ENCODE measurements around the gene GREB1L. TPM values are rescaled to one million over a fixed set of nuclear protein-coding genes. Genes with fewer than 3 reads are reported as not detected.

Gene GREB1L
- total and polyA plus RNA-seq, 2 experiments from 2014 or later, result 1.9 to 3.0 TPM

DNA sequence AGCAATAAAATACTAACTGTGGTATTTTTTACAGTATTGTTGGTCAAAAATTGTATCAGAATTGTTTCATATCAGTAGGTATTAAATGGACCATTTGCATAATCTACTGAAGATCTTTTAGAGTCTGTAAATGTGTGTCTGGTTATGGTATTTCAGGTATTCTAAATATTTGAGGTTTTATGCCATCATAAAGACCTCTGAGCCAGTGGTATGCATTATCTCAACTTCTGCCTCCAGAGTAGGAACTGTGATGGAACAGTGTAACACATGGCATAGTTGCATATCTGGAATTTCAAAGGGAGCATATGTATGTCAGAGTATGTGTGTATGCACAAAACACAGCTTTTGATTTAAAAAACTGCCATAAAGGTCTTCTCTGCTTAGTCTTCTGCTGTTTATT is 15.4 kb downstream of the GREB1L start:
- Histone ChIP-seq H3K9ac (no peak overlapping the region), H3K4me2 (ENCODE audit: unreplicated experiment) (peak overlapping the region; percentile 50), H3K27me3 (replicated peaks; ENCODE audit: insufficient read depth) (no peaks in the 10 kb centered on the region), H2AFZ (no peak overlapping the region), H3K27ac (no peak overlapping the region), H3F3A (ENCODE audit: insufficient read depth) (no peaks in the 10 kb centered on the region), H4K20me1 (ENCODE audit: insufficient read depth) (no peaks in the 10 kb centered on the region), H3K4me3 (no peak overlapping the region), H3K9me2 (ENCODE audit: insufficient read depth) (no peaks in the 10 kb centered on the region), H3K79me2 (ENCODE audit: insufficient read depth) (no peaks in the 10 kb centered on the region), H3K9me3 (ENCODE audit: low read depth) (no peaks in the 10 kb centered on the region), H3K4me1 (ENCODE audit: insufficient read depth) (peaks cover 10% of the 10 kb centered on the region), H3K36me3 (ENCODE audit: low read depth) (no peaks in the 10 kb centered on the region)
- DNase-seq, result peak; percentile 36
- in situ Hi-C loops (cut with MboI), result no loop called here
- TF ChIP-seq EZH2 (IDR thresholded peaks at IDR 0.05; ENCODE audit: insufficient read depth, poor library complexity, severe bottlenecking) (no peak), EZH2phosphoT487 (IDR thresholded peaks at IDR 0.05; ENCODE audit: insufficient read depth, low read depth) (no peak)

DNA sequence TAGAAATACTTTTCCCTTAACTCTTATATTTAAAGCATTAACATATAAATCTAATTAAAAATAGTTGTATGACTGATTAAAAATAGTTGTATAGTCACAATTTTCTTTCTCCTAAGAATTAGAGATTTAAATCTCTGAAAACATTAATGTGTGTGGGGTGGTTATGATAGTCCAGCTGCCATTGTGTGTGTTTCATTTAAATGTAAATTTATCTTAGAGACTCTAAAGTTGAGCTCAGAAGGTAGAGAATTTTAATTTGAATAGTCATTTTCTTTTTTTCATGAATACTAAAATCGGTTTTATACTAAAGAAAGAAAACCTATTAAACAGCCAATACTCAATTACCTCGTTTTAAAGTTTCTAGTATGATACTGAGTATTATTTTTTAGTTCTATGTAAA is 18.6 kb downstream of the GREB1L start:
- Histone ChIP-seq H3K36me3 (ENCODE audit: low read depth) (no peaks in the 10 kb centered on the region), H3K9ac (no peak overlapping the region), H3K4me1 (ENCODE audit: insufficient read depth) (peaks cover 10% of the 10 kb centered on the region), H3K9me2 (ENCODE audit: insufficient read depth) (no peaks in the 10 kb centered on the region), H3K4me2 (ENCODE audit: unreplicated experiment) (no peak overlapping the region), H3K79me2 (ENCODE audit: insufficient read depth) (no peaks in the 10 kb centered on the region), H3K4me3 (no peak overlapping the region), H3K27ac (no peak overlapping the region), H2AFZ (no peak overlapping the region), H3F3A (ENCODE audit: insufficient read depth) (no peaks in the 10 kb centered on the region), H3K27me3 (replicated peaks; ENCODE audit: insufficient read depth) (no peaks in the 10 kb centered on the region), H4K20me1 (ENCODE audit: insufficient read depth) (no peaks in the 10 kb centered on the region), H3K9me3 (ENCODE audit: low read depth) (no peaks in the 10 kb centered on the region)
- in situ Hi-C loops (cut with MboI), result no loop called here
- no peak for DNase-seq
- 89 to 90% methylated on average over 2 of the region's 2 CpGs for WGBS, 2 experiments (ENCODE audit: low coverage in 1 of 2, low lambda C conversion rate in 2 of 2, missing lambda C conversion rate in 2 of 2)
- TF ChIP-seq EZH2 (IDR thresholded peaks at IDR 0.05; ENCODE audit: insufficient read depth, poor library complexity, severe bottlenecking), result no peak
- no peak for TF ChIP-seq EZH2phosphoT487 (IDR thresholded peaks at IDR 0.05; ENCODE audit: insufficient read depth, low read depth)

DNA sequence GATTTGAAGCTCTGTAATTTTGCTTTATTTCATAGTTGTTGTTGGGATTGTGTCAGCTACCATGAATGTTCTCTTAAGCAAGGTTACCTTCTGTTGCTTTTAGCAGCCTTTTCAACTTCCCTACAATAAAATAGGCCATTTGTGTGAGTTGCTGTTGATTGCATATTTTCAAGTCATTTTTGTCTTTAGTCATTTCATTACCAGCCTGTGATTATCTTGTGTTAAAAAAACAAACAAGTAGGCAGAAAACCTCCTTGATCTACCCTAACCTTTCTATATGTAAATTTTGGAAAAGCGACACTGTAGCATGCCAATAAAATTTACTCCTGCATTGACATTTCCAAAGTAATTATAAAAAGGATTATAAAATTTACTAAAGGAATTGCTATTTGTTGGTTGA is 19.3 kb downstream of the GREB1L start:
- Histone ChIP-seq H3K27me3 (replicated peaks; ENCODE audit: insufficient read depth) (no peaks in the 10 kb centered on the region), H3F3A (ENCODE audit: insufficient read depth) (no peaks in the 10 kb centered on the region), H3K9me2 (ENCODE audit: insufficient read depth) (no peaks in the 10 kb centered on the region), H4K20me1 (ENCODE audit: insufficient read depth) (no peaks in the 10 kb centered on the region), H3K79me2 (ENCODE audit: insufficient read depth) (no peaks in the 10 kb centered on the region), H2AFZ (no peak overlapping the region), H3K27ac (no peak overlapping the region), H3K9ac (no peak overlapping the region), H3K4me2 (ENCODE audit: unreplicated experiment) (no peak overlapping the region), H3K9me3 (ENCODE audit: low read depth) (no peaks in the 10 kb centered on the region), H3K36me3 (ENCODE audit: low read depth) (no peaks in the 10 kb centered on the region), H3K4me3 (no peak overlapping the region), H3K4me1 (ENCODE audit: insufficient read depth) (peaks cover 10% of the 10 kb centered on the region)
- whole genome bisulfite sequencing, 2 experiments (ENCODE audit: low coverage in 1 of 2, low lambda C conversion rate in 2 of 2, missing lambda C conversion rate in 2 of 2), result 97 to 100% methylated on average over 1 of the region's 1 CpG
- in situ Hi-C loops (cut with MboI), result no loop called here
- TF ChIP-seq EZH2phosphoT487 (IDR thresholded peaks at IDR 0.05; ENCODE audit: insufficient read depth, low read depth) (no peak), EZH2 (IDR thresholded peaks at IDR 0.05; ENCODE audit: insufficient read depth, poor library complexity, severe bottlenecking) (no peak)
- no peak for DNase-seq

DNA sequence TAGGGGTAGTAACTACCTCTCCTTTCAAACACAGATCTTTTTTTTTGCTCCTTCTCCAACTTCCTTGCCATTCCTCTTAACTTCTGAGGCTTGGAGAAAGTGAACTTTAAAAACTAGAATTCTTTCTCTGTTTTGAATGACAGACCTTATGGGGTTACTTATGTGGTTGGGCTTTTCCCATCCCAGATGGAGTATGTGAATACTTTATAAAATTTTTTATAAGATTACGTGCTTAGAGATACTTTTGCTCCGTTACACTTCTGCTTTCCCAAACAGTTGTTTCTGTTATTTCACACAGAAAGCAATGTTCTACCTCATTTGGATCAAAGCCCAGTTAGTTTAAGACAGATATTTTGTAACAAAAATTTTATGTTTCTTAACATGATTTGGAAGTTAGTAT is 20.2 kb downstream of the GREB1L start:
- Histone ChIP-seq H3K4me3 (no peak overlapping the region), H3K27ac (no peak overlapping the region), H3K36me3 (ENCODE audit: low read depth) (no peaks in the 10 kb centered on the region), H3K4me2 (ENCODE audit: unreplicated experiment) (no peak overlapping the region), H3K9me2 (ENCODE audit: insufficient read depth) (no peaks in the 10 kb centered on the region), H3K9me3 (ENCODE audit: low read depth) (no peaks in the 10 kb centered on the region), H3K27me3 (replicated peaks; ENCODE audit: insufficient read depth) (no peaks in the 10 kb centered on the region), H4K20me1 (ENCODE audit: insufficient read depth) (no peaks in the 10 kb centered on the region), H3K4me1 (ENCODE audit: insufficient read depth) (peaks cover 7% of the 10 kb centered on the region), H3F3A (ENCODE audit: insufficient read depth) (no peaks in the 10 kb centered on the region), H3K9ac (no peak overlapping the region), H2AFZ (no peak overlapping the region), H3K79me2 (ENCODE audit: insufficient read depth) (no peaks in the 10 kb centered on the region)
- DNase-seq, result no peak
- in situ Hi-C loops (cut with MboI), result no loop called here
- TF ChIP-seq EZH2 (IDR thresholded peaks at IDR 0.05; ENCODE audit: insufficient read depth, poor library complexity, severe bottlenecking) (no peak), EZH2phosphoT487 (IDR thresholded peaks at IDR 0.05; ENCODE audit: insufficient read depth, low read depth) (no peak)
- WGBS, 2 experiments (ENCODE audit: low coverage in 1 of 2, low lambda C conversion rate in 2 of 2, missing lambda C conversion rate in 2 of 2), result 68 to 69% methylated on average over 2 of the region's 2 CpGs

DNA sequence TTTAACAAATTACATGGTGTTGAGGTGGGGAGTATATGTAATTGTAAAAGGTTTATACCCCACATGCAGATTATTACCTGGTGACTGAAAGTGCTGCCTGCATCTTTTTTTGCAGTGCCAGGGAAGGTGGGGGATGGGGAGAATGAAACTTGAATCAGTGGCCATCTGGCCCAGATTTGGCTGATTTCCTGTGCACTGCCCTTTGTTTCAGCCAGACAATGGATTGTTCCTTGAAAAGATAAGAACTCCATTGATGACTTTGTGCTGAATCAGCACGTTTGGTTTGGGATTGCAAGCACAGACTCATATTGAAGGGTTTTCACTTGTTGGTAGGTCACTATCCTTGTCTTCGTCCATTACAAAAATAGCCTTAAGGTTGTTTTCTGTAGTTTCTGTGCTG is 20.9 kb downstream of the GREB1L start:
- H3F3A ChIP-seq (ENCODE audit: insufficient read depth), result no peaks in the 10 kb centered on the region
- no peak for DNase-seq
- no peak overlapping the region for H2AFZ ChIP-seq
- no peaks in the 10 kb centered on the region for H4K20me1 ChIP-seq (ENCODE audit: insufficient read depth)
- no peaks in the 10 kb centered on the region for H3K36me3 ChIP-seq (ENCODE audit: low read depth)
- WGBS, 2 experiments (ENCODE audit: low coverage in 1 of 2, low lambda C conversion rate in 2 of 2, missing lambda C conversion rate in 2 of 2), result 83 to 86% methylated on average over 2 of the region's 2 CpGs
- H3K9me3 ChIP-seq (ENCODE audit: low read depth), result no peaks in the 10 kb centered on the region
- H3K4me3 ChIP-seq, result no peak overlapping the region
- no peak overlapping the region for H3K27ac ChIP-seq
- H3K27me3 ChIP-seq (replicated peaks; ENCODE audit: insufficient read depth), result no peaks in the 10 kb centered on the region
- H3K9me2 ChIP-seq (ENCODE audit: insufficient read depth), result no peaks in the 10 kb centered on the region
- TF ChIP-seq EZH2 (IDR thresholded peaks at IDR 0.05; ENCODE audit: insufficient read depth, poor library complexity, severe bottlenecking), result no peak
- no peak for TF ChIP-seq EZH2phosphoT487 (IDR thresholded peaks at IDR 0.05; ENCODE audit: insufficient read depth, low read depth)
- H3K9ac ChIP-seq, result no peak overlapping the region
- H3K79me2 ChIP-seq (ENCODE audit: insufficient read depth), result no peaks in the 10 kb centered on the region
- H3K4me2 ChIP-seq (ENCODE audit: unreplicated experiment), result no peak overlapping the region
- no peaks in the 10 kb centered on the region for H3K4me1 ChIP-seq (ENCODE audit: insufficient read depth)
- in situ Hi-C loops (cut with MboI), result no loop called here

Measured in GM23248 (cell line).